Tibial artery (tissue), 4 donors: ENCODE measurements around the gene RPH3AL.
A peak's percentile ranks its signal among the peaks of the same experiment; 100 is the strongest.

Source experiments
- DNase-seq, 2 donors: peaks; one replicate each; pipeline ENCODE4 v3.0.0-alpha.2; 2019
- H3K27ac ChIP-seq, 2 donors: fragments of 200-600 bp; sonication (generic) in 1 of 2; 1 replicate in 1 of 2; 2 replicates in 1 of 2; pipeline ENCODE4 v1.5.1; 2018 to 2019; ENCODE audit warnings: mild to moderate bottlenecking in 1 of 2
- H3K27me3 ChIP-seq, 2 donors: fragments of 200-600 bp; sonication (generic) in 1 of 2; one replicate each; pipeline versions ENCODE4 v1.5.1 to v1.6.0; 2016 to 2019
- H3K36me3 ChIP-seq, 3 donors: fragments of 200-600 bp; sonication (generic) in 2 of 3; one replicate each; pipeline ENCODE4 v1.5.1; 2016 to 2019; ENCODE audit warnings: mild to moderate bottlenecking in 2 of 3
- H3K4me1 ChIP-seq, 4 donors: fragments of 200-600 bp; sonication (generic) in 2 of 4; 1 replicate in 3 of 4; 2 replicates in 1 of 4; pipeline ENCODE4 v1.5.1; 2016 to 2019
- H3K4me3 ChIP-seq, 2 donors: fragments of 200-600 bp; sonication (generic) in 1 of 2; 1 replicate in 1 of 2; 2 replicates in 1 of 2; pipeline ENCODE4 v1.5.1; 2018 to 2019; ENCODE audit warnings: mild to moderate bottlenecking in 2 of 2
- H3K9me3 ChIP-seq, 3 donors: fragments of 200-600 bp; sonication (generic) in 1 of 3; one replicate each; pipeline ENCODE4 v1.5.1; 2016 to 2019
- intact Hi-C: fragments of 100-400 bp; cut with DNase I; formaldehyde crosslinking; loops from one replicate; pipeline ENCODE4 v1.15.0; 2023; ENCODE audit warnings: low total_unique reads
- TF ChIP-seq, protein P1 (sequence below), 2 experiments: fragments of 200-600 bp in 1 of 2; fragments of 450-650 bp in 1 of 2; IDR thresholded peaks; one replicate each; pipeline ENCODE4 v1.5.1; 2017 to 2019; ENCODE audit warnings: antibody characterized with exemption in 2 of 2, mild to moderate bottlenecking in 1 of 2, moderate library complexity in 1 of 2

Gene RPH3AL

GRCh38 chr17:343211-343610 is 9.4 kb downstream of the RPH3AL start:
- TF ChIP-seq, protein P1, sequence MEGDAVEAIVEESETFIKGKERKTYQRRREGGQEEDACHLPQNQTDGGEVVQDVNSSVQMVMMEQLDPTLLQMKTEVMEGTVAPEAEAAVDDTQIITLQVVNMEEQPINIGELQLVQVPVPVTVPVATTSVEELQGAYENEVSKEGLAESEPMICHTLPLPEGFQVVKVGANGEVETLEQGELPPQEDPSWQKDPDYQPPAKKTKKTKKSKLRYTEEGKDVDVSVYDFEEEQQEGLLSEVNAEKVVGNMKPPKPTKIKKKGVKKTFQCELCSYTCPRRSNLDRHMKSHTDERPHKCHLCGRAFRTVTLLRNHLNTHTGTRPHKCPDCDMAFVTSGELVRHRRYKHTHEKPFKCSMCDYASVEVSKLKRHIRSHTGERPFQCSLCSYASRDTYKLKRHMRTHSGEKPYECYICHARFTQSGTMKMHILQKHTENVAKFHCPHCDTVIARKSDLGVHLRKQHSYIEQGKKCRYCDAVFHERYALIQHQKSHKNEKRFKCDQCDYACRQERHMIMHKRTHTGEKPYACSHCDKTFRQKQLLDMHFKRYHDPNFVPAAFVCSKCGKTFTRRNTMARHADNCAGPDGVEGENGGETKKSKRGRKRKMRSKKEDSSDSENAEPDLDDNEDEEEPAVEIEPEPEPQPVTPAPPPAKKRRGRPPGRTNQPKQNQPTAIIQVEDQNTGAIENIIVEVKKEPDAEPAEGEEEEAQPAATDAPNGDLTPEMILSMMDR (IDR thresholded peaks at IDR 0.05): no peak
- Histone ChIP-seq H3K4me3 (no peak overlapping the region), H3K4me1 (no peaks in the 10 kb centered on the region), H3K9me3 (no peaks in the 10 kb centered on the region), H3K36me3 (no peaks in the 10 kb centered on the region), H3K27ac (no peak overlapping the region), H3K27me3 (peaks cover 0 to 12% of the 10 kb centered on the region in 2 donors)
- DNase-seq: no peak
- intact Hi-C loops: no loop called here

- Histone ChIP-seq H3K4me1 (no peaks in the 10 kb centered on the region), H3K27me3 (peaks cover 0 to 36% of the 10 kb centered on the region in 2 donors), H3K9me3 (no peaks in the 10 kb centered on the region), H3K36me3 (no peaks in the 10 kb centered on the region), H3K4me3 (no peak overlapping the region), H3K27ac (no peak overlapping the region)
- DNase-seq: no peak
- intact Hi-C loops: no loop called here
- TF ChIP-seq, protein P1 (IDR thresholded peaks at IDR 0.05): no peak
These were observed 12.5 kb downstream of the RPH3AL start for GRCh38 chr17:340074-340473.

DNA sequence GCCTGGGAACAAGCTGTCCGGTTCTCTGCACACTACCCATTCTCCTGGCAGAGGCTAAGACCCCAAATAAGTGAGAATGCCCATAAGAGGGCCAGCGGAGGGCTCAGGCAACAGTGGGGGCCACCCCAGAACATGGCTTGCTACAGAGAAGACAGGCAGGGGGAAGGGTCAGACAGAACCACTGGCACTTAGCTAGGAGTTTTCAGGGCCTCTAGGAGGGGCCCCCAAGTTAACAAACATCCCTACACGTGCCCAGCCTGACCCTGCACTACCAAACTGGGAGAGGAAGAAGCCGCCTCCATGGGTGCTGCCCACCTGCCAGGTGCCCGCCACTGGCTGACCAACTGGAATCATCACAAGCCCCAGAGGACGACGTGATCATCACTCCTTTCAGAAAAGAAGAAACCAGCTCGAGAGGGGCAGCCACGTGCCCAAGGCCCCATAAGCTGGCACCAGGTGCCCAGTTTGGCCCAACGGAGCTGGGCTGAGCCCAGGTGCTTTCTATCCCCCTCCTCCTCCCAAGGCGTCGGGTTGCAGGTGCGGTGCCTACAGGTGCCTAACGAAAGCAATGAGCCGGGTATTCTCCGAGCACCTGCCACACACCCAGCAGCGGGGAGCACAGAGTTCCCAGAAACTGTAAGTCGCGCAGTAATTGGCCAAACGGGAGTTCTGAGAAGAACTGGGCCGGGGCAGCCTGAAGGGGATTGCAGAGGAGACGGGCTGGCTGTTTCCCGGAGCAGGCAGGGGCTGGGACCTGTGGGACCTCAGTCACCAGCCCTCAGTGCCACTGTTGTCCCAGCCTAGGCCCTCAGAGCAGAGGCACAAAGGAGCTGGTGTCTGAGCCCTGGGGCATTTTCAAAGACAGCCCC is 13.2 kb downstream of the RPH3AL start:
- H3K27me3 ChIP-seq: peaks cover 0 to 40% of the 10 kb centered on the region in 2 donors
- H3K27ac ChIP-seq: no peak overlapping the region
- no peaks in the 10 kb centered on the region for H3K9me3 ChIP-seq
- no peaks in the 10 kb centered on the region for H3K36me3 ChIP-seq
- DNase-seq: no peak
- H3K4me1 ChIP-seq: peaks cover 0 to under 1% (median 0%) of the 10 kb centered on the region in 4 donors
- H3K4me3 ChIP-seq: no peak overlapping the region
- TF ChIP-seq, protein P1 (IDR thresholded peaks at IDR 0.05): no peak
- intact Hi-C loops: no loop called here

- TF ChIP-seq, protein P1 (IDR thresholded peaks at IDR 0.05): no peak
- no peak overlapping the region for H3K4me3 ChIP-seq
- no peak overlapping the region for H3K27ac ChIP-seq
- H3K27me3 ChIP-seq: peaks cover 0 to 45% of the 10 kb centered on the region in 2 donors
- H3K4me1 ChIP-seq: peaks cover 0 to 8% (median 0%) of the 10 kb centered on the region in 4 donors
- no peaks in the 10 kb centered on the region for H3K9me3 ChIP-seq
- DNase-seq: peak in 1 of 2 donors; percentile 16
- intact Hi-C loops: no loop called here
- no peaks in the 10 kb centered on the region for H3K36me3 ChIP-seq
These were observed 14.0 kb downstream of the RPH3AL start for GRCh38 chr17:338442-339192.

- Histone ChIP-seq H3K36me3 (no peaks in the 10 kb centered on the region), H3K4me3 (no peak overlapping the region), H3K27me3 (peaks cover 0 to 45% of the 10 kb centered on the region in 2 donors), H3K4me1 (peaks cover 0 to 10% (median 0%) of the 10 kb centered on the region in 4 donors), H3K27ac (no peak overlapping the region), H3K9me3 (no peaks in the 10 kb centered on the region)
- intact Hi-C loops: no loop called here
- peak; percentile 5 to 28 for DNase-seq
- TF ChIP-seq, protein P1 (IDR thresholded peaks at IDR 0.05): no peak
These were observed 14.7 kb downstream of the RPH3AL start for GRCh38 chr17:337866-338265.
